T-helper 1 cell treated with Interleukin-12 subunit alpha and Interleukin-12 subunit beta and Interleukin-4 antibody, amounts not matched to agents 30 μg/mL and 1 μg/mL, for 36 hours (primary cell): ENCODE data around the gene EDAR.

Experiments
- H3K27ac Mint-ChIP-seq: one replicate; pipeline ENCODE4 v1.8.0; 2021; ENCODE audit warnings: mild to moderate bottlenecking, mixed read lengths
- H3K27me3 Mint-ChIP-seq: one replicate; pipeline ENCODE4 v1.8.0; 2021; ENCODE audit warnings: low read depth, mixed read lengths
- H3K36me3 Mint-ChIP-seq: one replicate; pipeline ENCODE4 v1.8.0; 2021; ENCODE audit warnings: low read depth, mixed read lengths
- H3K4me1 Mint-ChIP-seq: one replicate; pipeline ENCODE4 v1.8.0; 2021; ENCODE audit warnings: low read depth, mixed read lengths
- H3K4me3 Mint-ChIP-seq: one replicate; pipeline ENCODE4 v1.8.0; 2021; ENCODE audit warnings: mild to moderate bottlenecking, moderate library complexity, mixed read lengths
- H3K9me3 Mint-ChIP-seq: one replicate; pipeline ENCODE4 v1.8.0; 2021; ENCODE audit warnings: mixed read lengths

Gene EDAR

GRCh38 chr2:108934151-108934550 lies 54.9 kb downstream of the EDAR start:
- no peak overlapping the region for H3K27ac Mint-ChIP-seq
- no peak overlapping the region for H3K4me3 Mint-ChIP-seq
- H3K9me3 Mint-ChIP-seq, result no peaks in the 10 kb centered on the region

GRCh38 chr2:108933691-108934117 lies 55.3 kb downstream of the EDAR start:
- Mint-ChIP-seq H3K27ac (no peak overlapping the region), H3K9me3 (no peaks in the 10 kb centered on the region), H3K27me3 (no peaks in the 10 kb centered on the region), H3K4me3 (no peak overlapping the region), H3K4me1 (peaks cover 9% of the 10 kb centered on the region), H3K36me3 (no peaks in the 10 kb centered on the region)

More at GRCh38 chr2:108934151-108934550, 54.9 kb downstream of the EDAR start:
- Mint-ChIP-seq H3K27me3 (no peaks in the 10 kb centered on the region), H3K4me1 (peaks cover 9% of the 10 kb centered on the region), H3K36me3 (no peaks in the 10 kb centered on the region)

GRCh38 chr2:108932736-108933332 lies 56.2 kb downstream of the EDAR start:
- Mint-ChIP-seq H3K27me3 (no peaks in the 10 kb centered on the region), H3K9me3 (no peaks in the 10 kb centered on the region), H3K4me3 (no peak overlapping the region), H3K27ac (no peak overlapping the region), H3K4me1 (peaks cover 4% of the 10 kb centered on the region), H3K36me3 (no peaks in the 10 kb centered on the region)

GRCh38 chr2:108931372-108931771 lies 57.6 kb downstream of the EDAR start:
- Mint-ChIP-seq H3K4me1 (no peaks in the 10 kb centered on the region), H3K27ac (no peak overlapping the region), H3K27me3 (no peaks in the 10 kb centered on the region)

GRCh38 chr2:108929807-108930425 lies 59.1 kb downstream of the EDAR start:
- no peaks in the 10 kb centered on the region for H3K4me1 Mint-ChIP-seq
- no peaks in the 10 kb centered on the region for H3K27me3 Mint-ChIP-seq
- no peaks in the 10 kb centered on the region for H3K36me3 Mint-ChIP-seq
- H3K27ac Mint-ChIP-seq, result no peak overlapping the region
- no peaks in the 10 kb centered on the region for H3K9me3 Mint-ChIP-seq
- no peak overlapping the region for H3K4me3 Mint-ChIP-seq

More at GRCh38 chr2:108931372-108931771, 57.6 kb downstream of the EDAR start:
- Mint-ChIP-seq H3K36me3 (no peaks in the 10 kb centered on the region), H3K9me3 (no peaks in the 10 kb centered on the region), H3K4me3 (no peak overlapping the region)

- no peaks in the 10 kb centered on the region for H3K9me3 Mint-ChIP-seq
- no peak overlapping the region for H3K4me3 Mint-ChIP-seq
- no peaks in the 10 kb centered on the region for H3K4me1 Mint-ChIP-seq
- no peaks in the 10 kb centered on the region for H3K27me3 Mint-ChIP-seq
- H3K36me3 Mint-ChIP-seq, result no peaks in the 10 kb centered on the region
- no peak overlapping the region for H3K27ac Mint-ChIP-seq
These were observed 60.2 kb downstream of the EDAR start for GRCh38 chr2:108928660-108929377.

- Mint-ChIP-seq H3K9me3 (no peaks in the 10 kb centered on the region), H3K4me1 (no peaks in the 10 kb centered on the region), H3K36me3 (no peaks in the 10 kb centered on the region), H3K27me3 (no peaks in the 10 kb centered on the region), H3K27ac (no peak overlapping the region), H3K4me3 (no peak overlapping the region)
These were observed 60.9 kb downstream of the EDAR start for GRCh38 chr2:108927936-108928659.

GRCh38 chr2:108927405-108927804 lies 61.6 kb downstream of the EDAR start:
- Mint-ChIP-seq H3K9me3 (no peaks in the 10 kb centered on the region), H3K4me3 (no peak overlapping the region), H3K36me3 (no peaks in the 10 kb centered on the region), H3K27me3 (no peaks in the 10 kb centered on the region), H3K4me1 (no peaks in the 10 kb centered on the region), H3K27ac (no peak overlapping the region)

GRCh38 chr2:108926561-108927380 lies 62.2 kb downstream of the EDAR start:
- Mint-ChIP-seq H3K9me3 (no peaks in the 10 kb centered on the region), H3K27me3 (no peaks in the 10 kb centered on the region), H3K27ac (no peak overlapping the region), H3K4me1 (no peaks in the 10 kb centered on the region), H3K4me3 (no peak overlapping the region), H3K36me3 (no peaks in the 10 kb centered on the region)

- H3K36me3 Mint-ChIP-seq, result no peaks in the 10 kb centered on the region
- no peak overlapping the region for H3K4me3 Mint-ChIP-seq
- H3K27me3 Mint-ChIP-seq, result no peaks in the 10 kb centered on the region
- no peak overlapping the region for H3K27ac Mint-ChIP-seq
- no peaks in the 10 kb centered on the region for H3K9me3 Mint-ChIP-seq
- H3K4me1 Mint-ChIP-seq, result no peaks in the 10 kb centered on the region
These were observed 63.3 kb downstream of the EDAR start for GRCh38 chr2:108925735-108926134.

- Mint-ChIP-seq H3K9me3 (no peaks in the 10 kb centered on the region), H3K27ac (no peak overlapping the region), H3K4me3 (no peak overlapping the region), H3K4me1 (no peaks in the 10 kb centered on the region), H3K27me3 (no peaks in the 10 kb centered on the region), H3K36me3 (no peaks in the 10 kb centered on the region)
These were observed 63.7 kb downstream of the EDAR start for GRCh38 chr2:108925286-108925685.

- Mint-ChIP-seq H3K4me3 (no peak overlapping the region), H3K27me3 (no peaks in the 10 kb centered on the region), H3K9me3 (no peaks in the 10 kb centered on the region), H3K4me1 (no peaks in the 10 kb centered on the region), H3K36me3 (no peaks in the 10 kb centered on the region), H3K27ac (no peak overlapping the region)
These were observed 64.3 kb downstream of the EDAR start for GRCh38 chr2:108924580-108925251.

- Mint-ChIP-seq H3K27me3 (no peaks in the 10 kb centered on the region), H3K4me1 (no peaks in the 10 kb centered on the region), H3K36me3 (no peaks in the 10 kb centered on the region)
These were observed 65.1 kb downstream of the EDAR start for GRCh38 chr2:108923736-108924579.

More at GRCh38 chr2:108923736-108924579, 65.1 kb downstream of the EDAR start:
- Mint-ChIP-seq H3K9me3 (no peaks in the 10 kb centered on the region), H3K4me3 (no peak overlapping the region), H3K27ac (no peak overlapping the region)
